ENCODE results near the gene PRAMEF26.
"Not testable (repeated sequence)": the region's sequence is repeated elsewhere in the genome, so short reads cannot be mapped to it uniquely, and the experiment has no call there.

Gene PRAMEF26

GRCh38 chr1:13155909-13156308, at the start of gene PRAMEF26:
Gene PRAMEF26 (minus strand): TSS chr1:13156009. CDS start chr1:13153095, 2,914 bp downstream.
- DNase-seq (ENCODE audit: low read depth): not testable (repeated sequence)

DNA sequence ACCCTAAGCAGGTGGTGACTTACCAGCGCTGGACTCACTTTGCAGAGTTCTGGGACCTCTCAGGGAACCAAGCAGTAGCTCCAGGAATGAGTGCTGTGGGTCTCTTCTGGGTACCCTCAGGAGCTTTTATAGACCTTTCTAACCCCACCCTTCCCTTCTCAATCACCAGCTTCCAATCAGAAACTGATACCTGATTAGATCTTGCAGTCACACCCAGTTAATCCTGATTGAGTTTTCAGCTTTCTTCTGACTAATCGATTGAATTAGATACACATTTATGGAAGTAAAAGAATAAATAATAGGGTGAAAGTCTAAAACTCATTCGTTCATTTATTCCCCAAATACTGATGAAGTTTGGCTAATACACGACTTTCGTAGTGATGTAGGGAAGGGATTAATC, 45.5 kb upstream of the PRAMEF26 start, which contains the start of gene PRAMEF13:
PRAMEF13 (minus strand) TSS at position 101 of the 400 bp plus-strand sequence. CDS start 1,820 bp downstream, outside the sequence.
- not testable (repeated sequence) for DNase-seq (ENCODE audit: low read depth)

GRCh38 chr1:13171548-13171947, 15.7 kb upstream of the PRAMEF26 start, which contains the start of gene PRAMEF9:
Gene PRAMEF9 (plus strand): TSS chr1:13171848. CDS start chr1:13175281, 3,433 bp downstream.
- not testable (repeated sequence) for DNase-seq (ENCODE audit: low read depth)

GRCh38 chr1:13165531-13165930, 9.7 kb upstream of the PRAMEF26 start, which contains the start of gene HNRNPCL4:
Gene HNRNPCL4 (minus strand): TSS chr1:13165631. CDS start chr1:13165467, 164 bp downstream.
- DNase-seq (ENCODE audit: low read depth): not testable (repeated sequence)

DNA sequence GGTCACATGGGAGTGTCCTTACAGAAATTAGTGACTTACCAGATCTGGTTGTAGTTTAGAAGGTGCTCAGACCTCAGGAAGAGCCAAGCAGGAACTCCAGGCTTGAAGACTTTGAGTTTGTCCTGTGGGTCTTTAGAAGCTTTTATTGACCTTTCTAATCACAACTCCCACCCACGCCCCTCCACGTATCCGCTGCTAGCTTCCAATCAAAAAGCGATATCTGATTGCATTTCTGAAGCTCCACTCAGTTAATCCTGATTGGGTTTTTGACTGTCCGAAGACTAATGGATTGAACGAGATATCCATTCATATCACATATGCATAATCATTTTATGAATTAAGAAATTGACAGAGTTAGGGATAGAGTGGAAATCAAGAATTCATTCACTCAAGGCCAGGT, 39.1 kb downstream of the PRAMEF26 start, which contains the start of gene HNRNPCL2:
HNRNPCL2 (minus strand) TSS at position 101 of the 400 bp plus-strand sequence. CDS start 454 bp downstream, outside the sequence.
- DNase-seq (ENCODE audit: low read depth): not testable (repeated sequence)

All from activated T-cell treated with anti-CD3 and anti-CD28 coated beads for 1 hour (primary cell).